Left ventricle myocardium superior (tissue), 1 donor: ENCODE data around the gene SOX14. TPM values are rescaled to one million over a fixed set of nuclear protein-coding genes. Genes with fewer than 3 reads are reported as not detected.

ENCODE experiments used
- ATAC-seq: fragments of 200-7000 bp; cut with Tn5 transposase; one replicate; pipeline ENCODE4 v1.9.1; 2020; ENCODE audit warnings: mild to moderate bottlenecking, moderate library complexity
- DNase-seq: peaks from one replicate; pipeline ENCODE4 v3.0.0-alpha.2; 2020
- intact Hi-C: fragments of 100-400 bp; cut with micrococcal nuclease; formaldehyde crosslinking; loops from one replicate; pipeline ENCODE4 v1.11.0; 2022
- total RNA-seq: library from RNA; stranded (reverse); fragmentation: NEBNext Ultra II Directional; extraction: Animal tissue kit (Norgen Biotek cat#: 25700); gene quantifications from one replicate; pipeline ENCODE4 v1.2.1, GENCODE V29; 2021
- donor health status: DM: no; HTN: yes; CAD: no; lungs with severe emphysema.

SOX14 gene
- total RNA-seq, 1 donor from 2014 or later = not detected

DNA sequence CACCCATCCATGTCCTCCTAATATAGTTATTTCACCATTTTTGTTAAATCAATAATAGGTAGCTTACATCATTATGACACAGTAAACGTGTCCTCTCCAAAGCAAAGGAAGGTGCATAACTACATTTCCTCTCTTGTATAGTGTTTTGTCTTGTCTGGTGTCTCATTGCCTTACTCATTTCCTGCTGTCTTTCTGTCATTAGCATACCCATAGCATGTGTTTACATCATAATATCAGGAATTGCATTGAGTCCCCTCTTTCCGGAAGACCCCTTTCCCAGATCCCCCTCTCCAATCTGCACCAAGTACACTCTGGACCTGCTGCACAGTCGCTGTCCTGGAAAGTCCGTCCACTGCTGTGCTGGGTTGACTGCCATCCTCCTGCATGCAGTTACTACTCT lies 47.9 kb downstream of the SOX14 start:
- ATAC-seq = no peak
- intact Hi-C loops = no loop called here
- no peak for DNase-seq

GRCh38 chr3:137815251-137815650 lies 51.1 kb downstream of the SOX14 start:
- DNase-seq (no peak), ATAC-seq (no peak)

More at GRCh38 chr3:137815251-137815650, 51.1 kb downstream of the SOX14 start:
- intact Hi-C loops = no loop called here

Other genes starting within 250 kb of the SOX14 start
- gene CLDN18, start 245.8 kb downstream of the SOX14 start, total RNA-seq = not detected